Natural killer cell (primary cell): ENCODE results near the gene WASHC2C. TPM values are rescaled to one million over a fixed set of nuclear protein-coding genes. Genes with fewer than 3 reads are reported as not detected.
"Not testable (repeated sequence)": the region's sequence is repeated elsewhere in the genome, so short reads cannot be mapped to it uniquely, and the experiment has no call there.

Experiments used
- ATAC-seq, 3 donors: fragments of 150-1000 bp in 2 of 3; fragments of 200-7000 bp in 1 of 3; cut with Tn5 transposase; 1 replicate in 1 of 3; 2 replicates in 2 of 3; pipeline ENCODE4 v1.10.0; 2021; ENCODE audit warnings: mild to moderate bottlenecking in 2 of 3, moderate library complexity in 2 of 3
- DNase-seq, 2 donors: peaks; one replicate each; pipeline versions ENCODE4 v3.0.0 to v3.0.0-alpha.2; 2013 to 2021; ENCODE audit warnings: mixed read lengths in 1 of 2
- H3K27ac ChIP-seq: one replicate; pipeline ENCODE4 v1.5.1; 2013; ENCODE audit warnings: mild to moderate bottlenecking, low read length
- H3K27me3 ChIP-seq: one replicate; pipeline ENCODE4 v1.6.1; 2013; ENCODE audit warnings: low read length; ENCODE audit not compliant: control insufficient read depth, insufficient read depth
- H3K36me3 ChIP-seq: one replicate; pipeline ENCODE4 v1.6.1; 2013; ENCODE audit warnings: low read length; ENCODE audit not compliant: control insufficient read depth, insufficient read depth
- H3K4me1 ChIP-seq: one replicate; pipeline ENCODE4 v1.6.1; 2013; ENCODE audit warnings: low read length; ENCODE audit not compliant: control insufficient read depth, insufficient read depth
- H3K4me3 ChIP-seq: one replicate; pipeline ENCODE4 v1.5.1; 2013; ENCODE audit warnings: low read length
- H3K9me3 ChIP-seq: one replicate; pipeline ENCODE4 v1.6.1; 2013; ENCODE audit warnings: low read length; ENCODE audit not compliant: control insufficient read depth, insufficient read depth
- H3K27ac Mint-ChIP-seq, 2 donors: one replicate each; pipeline ENCODE4 v1.8.0; 2022; ENCODE audit warnings: mild to moderate bottlenecking in 2 of 2, mixed read lengths in 2 of 2, moderate library complexity in 1 of 2
- H3K27me3 Mint-ChIP-seq, 2 donors: one replicate each; pipeline ENCODE4 v1.8.0; 2022; ENCODE audit warnings: low read depth in 2 of 2, mixed read lengths in 2 of 2
- H3K36me3 Mint-ChIP-seq: one replicate; pipeline ENCODE4 v1.8.0; 2022; ENCODE audit warnings: mixed read lengths
- H3K4me1 Mint-ChIP-seq, 2 donors: one replicate each; pipeline ENCODE4 v1.8.0; 2022; ENCODE audit warnings: mixed read lengths in 2 of 2
- H3K4me3 Mint-ChIP-seq: one replicate; pipeline ENCODE4 v1.8.0; 2022; ENCODE audit warnings: mild to moderate bottlenecking, moderate library complexity, mixed read lengths
- H3K9me3 Mint-ChIP-seq, 2 donors: one replicate each; pipeline ENCODE4 v1.8.0; 2022; ENCODE audit warnings: mixed read lengths in 2 of 2
- CTCF ChIP-seq: fragments of 200-600 bp; IDR thresholded peaks from one replicate; pipeline ENCODE4 v1.8.0; 2022; ENCODE audit warnings: antibody characterized with exemption
- WGBS: methylation state at CpG from one replicate; pipeline ENCODE4 v1.1.7; 2013; ENCODE audit warnings: missing lambda C conversion rate; ENCODE audit not compliant: insufficient coverage; 5-methylcytosine and 5-hydroxymethylcytosine counted together
- intact Hi-C: fragments of 100-400 bp; cut with micrococcal nuclease; formaldehyde crosslinking; loops from one replicate; pipeline ENCODE4 v1.14.2; 2022
- total RNA-seq, 4 donors: library from RNA; stranded (reverse); fragments of 120-200 nt in 1 of 4; gene quantifications; one replicate each; pipeline versions ENCODE4 v1.2.3 to v1.2.4, GENCODE V29; 2013 to 2022

WASHC2C gene
- total RNA-seq, 3 donors from 2014 or later (not counting 1 experiment from before 2014, with no cell fraction given): 57.4 to 63.1 (median 57.8) TPM

- not testable (repeated sequence) for H3K27ac Mint-ChIP-seq, H3K4me1 ChIP-seq, H3K27me3 Mint-ChIP-seq, H3K4me3 ChIP-seq, H3K9me3 ChIP-seq, H3K27me3 ChIP-seq, DNase-seq, H3K27ac ChIP-seq, H3K4me1 Mint-ChIP-seq, H3K36me3 ChIP-seq, ATAC-seq, H3K4me3 Mint-ChIP-seq, H3K9me3 Mint-ChIP-seq, H3K36me3 Mint-ChIP-seq
- intact Hi-C loops: loop anchor here (10.0 kb wide), 1 partner anchor 257 kb away; no protein-coding TSS in a partner anchor
- no CpG with 5 or more reads among the region's 10 CpGs for WGBS
Observed at GRCh38 chr10:45721503-45721902, 5.6 kb upstream of the WASHC2C start.

- not testable (repeated sequence) for H3K36me3 ChIP-seq, H3K9me3 ChIP-seq, H3K4me3 Mint-ChIP-seq, H3K27me3 Mint-ChIP-seq, ATAC-seq, H3K4me3 ChIP-seq, H3K36me3 Mint-ChIP-seq, H3K4me1 Mint-ChIP-seq, H3K27ac Mint-ChIP-seq, H3K9me3 Mint-ChIP-seq, DNase-seq, H3K27ac ChIP-seq, H3K27me3 ChIP-seq
- 95% methylated on average over 9 of the region's 11 CpGs for WGBS
- H3K4me1 ChIP-seq: peaks cover 12% of the 10 kb centered on the region
- intact Hi-C loops: loop anchor here (10.0 kb wide), 1 partner anchor 259 kb away; no protein-coding TSS in a partner anchor
Observed at GRCh38 chr10:45723851-45724250, 3.2 kb upstream of the WASHC2C start.

GRCh38 chr10:45727421-45727965 lies 427 bp downstream of the WASHC2C start:
- H3K36me3 Mint-ChIP-seq: not testable (repeated sequence)

GRCh38 chr10:45734449-45734848 lies 7.4 kb downstream of the WASHC2C start:
- intact Hi-C loops, H3K27ac Mint-ChIP-seq, H3K4me3 Mint-ChIP-seq: not testable (repeated sequence)

More at GRCh38 chr10:45727421-45727965, 427 bp downstream of the WASHC2C start:
- H3K27me3 ChIP-seq, H3K9me3 Mint-ChIP-seq, H3K36me3 ChIP-seq, H3K9me3 ChIP-seq, H3K27me3 Mint-ChIP-seq, DNase-seq: not testable (repeated sequence)
- under 1% methylated on average over 13 of the region's 45 CpGs for WGBS
- Histone ChIP-seq H3K4me1 (peaks cover 12% of the 10 kb centered on the region), H3K4me3 (peak overlapping the region; percentile 51), H3K27ac (peak overlapping the region; percentile 35)
- intact Hi-C loops: loop anchor here (10.0 kb wide), 1 partner anchor 263 kb away; no protein-coding TSS in a partner anchor
- ATAC-seq: peak; percentile 40 to 63 (median 48)
- peaks cover 12% of the 10 kb centered on the region in 2 donors for H3K4me1 Mint-ChIP-seq
- peak overlapping the region; percentile 77 to 92 for H3K27ac Mint-ChIP-seq
- H3K4me3 Mint-ChIP-seq: peak overlapping the region; percentile 86

GRCh38 chr10:45734867-45735266 lies 7.8 kb downstream of the WASHC2C start:
- H3K27me3 ChIP-seq, H3K9me3 Mint-ChIP-seq, H3K27me3 Mint-ChIP-seq, H3K4me1 Mint-ChIP-seq, H3K36me3 ChIP-seq, intact Hi-C loops, H3K4me3 Mint-ChIP-seq, H3K4me1 ChIP-seq, H3K27ac Mint-ChIP-seq, H3K27ac ChIP-seq, H3K9me3 ChIP-seq, H3K36me3 Mint-ChIP-seq, H3K4me3 ChIP-seq: not testable (repeated sequence)
- ATAC-seq (peak in 2 of 3 donors; percentile 30 to 42), DNase-seq (peak in 1 of 2 donors; percentile 27)
- no CpG with 5 or more reads among the region's 1 CpG for WGBS
- peak; percentile 10 for TF ChIP-seq CTCF

More at GRCh38 chr10:45734449-45734848, 7.4 kb downstream of the WASHC2C start:
- H3K9me3 Mint-ChIP-seq, H3K36me3 ChIP-seq, H3K4me1 Mint-ChIP-seq, DNase-seq, H3K9me3 ChIP-seq, H3K27me3 ChIP-seq, H3K4me1 ChIP-seq, H3K36me3 Mint-ChIP-seq, H3K4me3 ChIP-seq, H3K27ac ChIP-seq, H3K27me3 Mint-ChIP-seq: not testable (repeated sequence)
- peak in 2 of 3 donors; percentile 42 to 51 for ATAC-seq
- WGBS: no CpG with 5 or more reads among the region's 2 CpGs

GRCh38 chr10:45741559-45741958 lies 14.5 kb downstream of the WASHC2C start:
- H3K27ac Mint-ChIP-seq, H3K27ac ChIP-seq, H3K9me3 Mint-ChIP-seq, DNase-seq, H3K36me3 Mint-ChIP-seq, H3K27me3 ChIP-seq, H3K4me1 Mint-ChIP-seq, H3K4me3 ChIP-seq, H3K36me3 ChIP-seq, ATAC-seq, intact Hi-C loops, H3K4me3 Mint-ChIP-seq, H3K27me3 Mint-ChIP-seq, H3K4me1 ChIP-seq, H3K9me3 ChIP-seq: not testable (repeated sequence)
- 100% methylated on average over 2 of the region's 7 CpGs for WGBS

GRCh38 chr10:45742014-45742413 lies 14.9 kb downstream of the WASHC2C start:
- H3K9me3 Mint-ChIP-seq, H3K27me3 ChIP-seq, H3K4me3 ChIP-seq, H3K36me3 ChIP-seq, H3K9me3 ChIP-seq, H3K27ac Mint-ChIP-seq, H3K36me3 Mint-ChIP-seq, H3K4me3 Mint-ChIP-seq, H3K4me1 Mint-ChIP-seq, H3K27ac ChIP-seq, DNase-seq, intact Hi-C loops, ATAC-seq, H3K4me1 ChIP-seq, H3K27me3 Mint-ChIP-seq: not testable (repeated sequence)
- 93% methylated on average over 3 of the region's 7 CpGs for WGBS
